ENCODE measurements around the gene C3orf49. TPM values are rescaled to one million over a fixed set of nuclear protein-coding genes. Genes with fewer than 3 reads are reported as not detected.

Gene C3orf49
- total RNA-seq, 1 experiment from 2014 or later, result not detected

GRCh38 chr3:63864965-63865327, 45.8 kb downstream of the C3orf49 start:
- Histone ChIP-seq H3F3A (ENCODE audit: low read length, unreplicated experiment) (no peaks in the 10 kb centered on the region), H3K27me3 (ENCODE audit: low read length) (no peaks in the 10 kb centered on the region), H4K20me1 (ENCODE audit: low read length) (no peaks in the 10 kb centered on the region), H3K4me3 (ENCODE audit: low read length) (peak overlapping the region; percentile 76), H3K79me2 (ENCODE audit: low read length) (peaks cover 80% of the 10 kb centered on the region), H3K9me2 (replicated peaks; ENCODE audit: low read length) (no peaks in the 10 kb centered on the region), H3K9ac (ENCODE audit: low read length) (peak overlapping the region; percentile 86), H2AFZ (ENCODE audit: low read length) (peak overlapping the region; percentile 48; the same call in 1 of the 2 replicates), H3K27ac (ENCODE audit: low read length) (peak overlapping the region; percentile 25), H3K4me2 (ENCODE audit: low read length) (peak overlapping the region; percentile 86), H3K4me1 (ENCODE audit: insufficient read depth, low read length) (0 out of 2 replicates have a peak, but pooled peaks cover 5% of the 10 kb centered on the region), H3K36me3 (ENCODE audit: low read depth, low read length) (no peaks in the 10 kb centered on the region), H3K9me3 (ENCODE audit: low read length) (no peaks in the 10 kb centered on the region)
- ChIA-PET POLR2A (ENCODE audit: unreplicated experiment) (no interaction called here), CTCF (no interaction called here)
- TSS peak; percentile 59 for BruUV-seq (replicated peaks)
- intact Hi-C loops (cut with micrococcal nuclease), result loop anchor here (5.0 kb wide), 2 partner anchors 47 to 127 kb away; partner anchors contain the start of gene SCAANT1
- ATAC-seq (no peak), DNase-seq (no peak)
- TF ChIP-seq EZH2phosphoT487 (IDR thresholded peaks at IDR 0.05; ENCODE audit: borderline replicate concordance, low read length), result no peak
- no peak for TF ChIP-seq CTCF (conservative IDR thresholded peaks at IDR 0.05; ENCODE audit: low read depth, low read length)
- TF ChIP-seq EZH2 (IDR thresholded peaks at IDR 0.05; ENCODE audit: low read length, unreplicated experiment), result no peak

GRCh38 chr3:63867225-63867624, 48.1 kb downstream of the C3orf49 start:
- Histone ChIP-seq H3K79me2 (ENCODE audit: low read length) (peaks cover 64% of the 10 kb centered on the region), H3K4me2 (ENCODE audit: low read length) (no peak overlapping the region)

More at GRCh38 chr3:63867225-63867624, 48.1 kb downstream of the C3orf49 start:
- Histone ChIP-seq H3K9me2 (replicated peaks; ENCODE audit: low read length) (no peaks in the 10 kb centered on the region), H3K27me3 (ENCODE audit: low read length) (no peaks in the 10 kb centered on the region), H3K4me1 (ENCODE audit: insufficient read depth, low read length) (peaks cover 16% of the 10 kb centered on the region), H3K36me3 (ENCODE audit: low read depth, low read length) (no peaks in the 10 kb centered on the region), H4K20me1 (ENCODE audit: low read length) (no peaks in the 10 kb centered on the region), H3K27ac (ENCODE audit: low read length) (no peak overlapping the region), H2AFZ (ENCODE audit: low read length) (no peak overlapping the region), H3K9me3 (ENCODE audit: low read length) (no peaks in the 10 kb centered on the region), H3K4me3 (ENCODE audit: low read length) (no peak overlapping the region), H3F3A (ENCODE audit: low read length, unreplicated experiment) (no peaks in the 10 kb centered on the region), H3K9ac (ENCODE audit: low read length) (no peak overlapping the region)
- no peak for TF ChIP-seq CTCF (conservative IDR thresholded peaks at IDR 0.05; ENCODE audit: low read depth, low read length)
- no TSS peak for BruUV-seq (replicated peaks)
- DNase-seq (no peak), ATAC-seq (no peak)
- intact Hi-C loops (cut with micrococcal nuclease), result no loop called here
- CTCF ChIA-PET, result no interaction called here
- POLR2A ChIA-PET (ENCODE audit: unreplicated experiment), result no interaction called here

All from PC-3 (cell line).